DND-41 (cell line): ENCODE data around the gene SF3A1.

Source experiments
- ATAC-seq: fragments of 200-7000 bp; cut with Tn5 transposase; 3 replicates; pipeline ENCODE4 v1.9.1; 2021; ENCODE audit warnings: low read depth; ENCODE audit not compliant: insufficient read depth
- DNase-seq: peaks from one replicate; pipeline ENCODE4 v3.0.0-alpha.2; 2020
- H2AFZ ChIP-seq: 2 replicates; pipeline ENCODE4 v1.6.0; 2012; ENCODE audit warnings: low read depth, low read length
- H3K27ac ChIP-seq: 2 replicates; pipeline ENCODE4 v1.5.1; 2012; ENCODE audit warnings: low read length, inconsistent platforms
- H3K27me3 ChIP-seq: fragments of 200-600 bp; sonication (generic); 2 replicates; pipeline ENCODE4 v1.6.0; 2012; ENCODE audit warnings: low read length, mild to moderate bottlenecking, inconsistent platforms; ENCODE audit not compliant: insufficient read depth, poor library complexity
- H3K36me3 ChIP-seq: 2 replicates; pipeline ENCODE4 v1.5.1; 2012; ENCODE audit warnings: low read length, inconsistent platforms; ENCODE audit not compliant: insufficient read depth
- H3K4me1 ChIP-seq: 2 replicates; pipeline ENCODE4 v1.5.1; 2012; ENCODE audit warnings: mild to moderate bottlenecking, low read length; ENCODE audit not compliant: insufficient read depth
- H3K4me2 ChIP-seq: 2 replicates; pipeline ENCODE4 v1.6.0; 2012; ENCODE audit warnings: mild to moderate bottlenecking, moderate library complexity, low read length, inconsistent platforms; ENCODE audit not compliant: insufficient read depth
- H3K4me3 ChIP-seq, 2 experiments: fragments of 200-600 bp in 1 of 2; shearing (Covaris generic) in 1 of 2; 2 replicates each; pipeline ENCODE4 v1.5.1; 2012 to 2016; ENCODE audit warnings: inconsistent platforms in 2 of 2, low read length in 2 of 2, mild to moderate bottlenecking in 2 of 2, low read depth in 1 of 2, moderate library complexity in 1 of 2
- H3K79me2 ChIP-seq: 2 replicates; pipeline ENCODE4 v1.6.0; 2012; ENCODE audit warnings: low read length, inconsistent platforms; ENCODE audit not compliant: insufficient read depth
- H3K9ac ChIP-seq: 2 replicates; pipeline ENCODE4 v1.6.0; 2012; ENCODE audit warnings: low read depth, mild to moderate bottlenecking, inconsistent platforms, low read length, moderate library complexity
- H3K9me3 ChIP-seq: 2 replicates; pipeline ENCODE4 v1.5.1; 2012; ENCODE audit warnings: low read length, moderate library complexity, mild to moderate bottlenecking, inconsistent platforms; ENCODE audit not compliant: insufficient read depth, severe bottlenecking
- H4K20me1 ChIP-seq: 2 replicates; pipeline ENCODE4 v1.6.0; 2012; ENCODE audit warnings: low read length; ENCODE audit not compliant: insufficient read depth
- EZH2 ChIP-seq: IDR thresholded peaks from 3 replicates; pipeline ENCODE4 v1.6.1; 2012; ENCODE audit warnings: borderline replicate concordance, low read depth, mild to moderate bottlenecking, moderate library complexity, low read length, inconsistent platforms; ENCODE audit not compliant: severe bottlenecking
- TF ChIP-seq, protein P1 (sequence below): IDR thresholded peaks from 2 replicates; pipeline ENCODE4 v1.5.1; 2012; ENCODE audit warnings: borderline replicate concordance, low read length, moderate library complexity, mild to moderate bottlenecking; ENCODE audit not compliant: poor library complexity, severe bottlenecking; ENCODE audit errors: extremely low read depth

Gene SF3A1

DNA sequence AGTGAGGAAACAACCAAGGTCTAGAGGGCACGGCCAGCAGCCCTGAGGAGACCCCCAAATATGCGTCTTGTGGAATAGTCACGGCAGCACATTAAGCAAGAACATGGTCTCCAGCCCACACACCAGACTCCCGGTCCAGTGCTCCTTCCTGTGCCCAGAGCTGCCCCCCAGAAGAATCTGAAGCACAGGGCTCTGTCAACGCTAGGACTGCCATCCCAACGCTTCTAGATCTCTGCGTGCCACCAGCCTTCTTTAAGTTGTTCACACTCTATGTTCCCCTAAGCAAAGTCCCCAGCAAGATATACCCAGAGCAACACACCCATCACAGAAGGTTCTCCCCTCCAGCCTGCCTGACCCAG lies 36.6 kb upstream of the SF3A1 start:
- H3K4me1 ChIP-seq = peaks cover 50% of the 10 kb centered on the region
- TF ChIP-seq, protein P1, sequence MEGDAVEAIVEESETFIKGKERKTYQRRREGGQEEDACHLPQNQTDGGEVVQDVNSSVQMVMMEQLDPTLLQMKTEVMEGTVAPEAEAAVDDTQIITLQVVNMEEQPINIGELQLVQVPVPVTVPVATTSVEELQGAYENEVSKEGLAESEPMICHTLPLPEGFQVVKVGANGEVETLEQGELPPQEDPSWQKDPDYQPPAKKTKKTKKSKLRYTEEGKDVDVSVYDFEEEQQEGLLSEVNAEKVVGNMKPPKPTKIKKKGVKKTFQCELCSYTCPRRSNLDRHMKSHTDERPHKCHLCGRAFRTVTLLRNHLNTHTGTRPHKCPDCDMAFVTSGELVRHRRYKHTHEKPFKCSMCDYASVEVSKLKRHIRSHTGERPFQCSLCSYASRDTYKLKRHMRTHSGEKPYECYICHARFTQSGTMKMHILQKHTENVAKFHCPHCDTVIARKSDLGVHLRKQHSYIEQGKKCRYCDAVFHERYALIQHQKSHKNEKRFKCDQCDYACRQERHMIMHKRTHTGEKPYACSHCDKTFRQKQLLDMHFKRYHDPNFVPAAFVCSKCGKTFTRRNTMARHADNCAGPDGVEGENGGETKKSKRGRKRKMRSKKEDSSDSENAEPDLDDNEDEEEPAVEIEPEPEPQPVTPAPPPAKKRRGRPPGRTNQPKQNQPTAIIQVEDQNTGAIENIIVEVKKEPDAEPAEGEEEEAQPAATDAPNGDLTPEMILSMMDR = no peak
- no peak for TF ChIP-seq EZH2
- peaks cover 4% of the 10 kb centered on the region; the same call in 1 of the 2 replicates for H4K20me1 ChIP-seq
- ATAC-seq (no peak), DNase-seq (no peak)
- H3K79me2 ChIP-seq = peaks cover 24% of the 10 kb centered on the region
- H3K4me2 ChIP-seq = no peak overlapping the region
- no peaks in the 10 kb centered on the region for H3K27me3 ChIP-seq
- H2AFZ ChIP-seq = no peak overlapping the region
- no peak overlapping the region for H3K4me3 ChIP-seq
- H3K27ac ChIP-seq = peak overlapping the region; percentile 17
- H3K36me3 ChIP-seq = no peaks in the 10 kb centered on the region
- H3K9ac ChIP-seq = no peak overlapping the region
- peaks cover 2% of the 10 kb centered on the region for H3K9me3 ChIP-seq

DNA sequence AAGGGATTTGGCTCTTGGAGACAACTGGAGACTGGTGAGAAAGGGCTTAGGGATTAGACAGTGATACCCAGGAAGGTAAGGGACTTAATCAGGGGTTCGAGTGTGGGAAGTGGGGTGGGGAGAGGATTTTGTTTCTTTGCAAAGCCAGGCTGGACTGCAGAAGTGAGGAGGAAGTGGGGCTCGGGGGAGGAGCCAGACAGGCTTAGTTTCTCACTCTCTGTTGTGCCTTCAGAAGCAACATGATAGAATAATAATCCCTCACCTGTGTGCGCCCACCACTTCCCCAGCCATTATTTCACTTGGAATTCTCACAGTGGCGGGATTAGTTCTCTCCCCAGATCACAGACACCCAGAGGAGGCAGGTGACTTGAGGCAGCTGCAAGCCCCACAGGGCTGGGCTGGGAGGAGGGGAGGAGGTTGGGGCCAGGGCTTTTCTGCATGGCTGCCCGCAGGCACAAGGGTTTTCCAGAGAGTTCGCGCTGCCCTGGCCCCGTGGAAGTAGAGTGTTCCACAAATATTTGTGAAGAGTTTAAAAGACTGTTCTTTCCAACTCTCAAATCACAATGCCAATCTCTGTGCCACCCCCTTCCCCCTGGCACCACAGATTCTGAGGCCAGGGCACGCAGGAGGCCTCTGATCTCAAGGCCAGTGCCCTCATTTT lies 36.1 kb upstream of the SF3A1 start:
- TF ChIP-seq EZH2 = no peak
- TF ChIP-seq, protein P1 = no peak
- peak overlapping the region; percentile 40 for H2AFZ ChIP-seq
- H3K4me3 ChIP-seq = no peak overlapping the region
- H3K9me3 ChIP-seq = peaks cover 2% of the 10 kb centered on the region
- no peak for ATAC-seq
- H4K20me1 ChIP-seq = no peaks in the 10 kb centered on the region
- DNase-seq = no peak
- peaks cover 46% of the 10 kb centered on the region for H3K4me1 ChIP-seq
- no peaks in the 10 kb centered on the region for H3K36me3 ChIP-seq
- peaks cover 19% of the 10 kb centered on the region for H3K79me2 ChIP-seq
- no peak overlapping the region for H3K4me2 ChIP-seq
- H3K9ac ChIP-seq = no peak overlapping the region
- peak overlapping the region; percentile 17 for H3K27ac ChIP-seq
- H3K27me3 ChIP-seq = no peaks in the 10 kb centered on the region

- Histone ChIP-seq H4K20me1 (no peaks in the 10 kb centered on the region), H3K4me1 (peaks cover 47% of the 10 kb centered on the region), H3K79me2 (peaks cover 10% of the 10 kb centered on the region), H3K36me3 (no peaks in the 10 kb centered on the region), H3K27ac (peak overlapping the region; percentile 69), H3K27me3 (no peaks in the 10 kb centered on the region), H3K4me2 (no peak overlapping the region), H2AFZ (peak overlapping the region; percentile 67), H3K9ac (peak overlapping the region; percentile 15; the same call in 1 of the 2 replicates), H3K9me3 (peaks cover 2% of the 10 kb centered on the region), H3K4me3 (no peak overlapping the region)
- DNase-seq = peak; percentile 84
- ATAC-seq = peak; percentile 72
- no peak for TF ChIP-seq EZH2
- TF ChIP-seq, protein P1 = peak; percentile 93
Observed at GRCh38 chr22:30390974-30391691, 34.4 kb upstream of the SF3A1 start.
